Gastrocnemius medialis (tissue), 4 donors: Measurements from ENCODE around the gene DDX47. TPM values are rescaled to one million over a fixed set of nuclear protein-coding genes. Genes with fewer than 3 reads are reported as not detected.

Source experiments
- ATAC-seq, 2 donors: fragments of 150-250 bp; one replicate each; pipeline ENCODE4 v1.9.1; 2016
- DNase-seq, 2 donors: peaks; one replicate each; pipeline ENCODE4 v3.0.0-alpha.2; 2019
- H3K27ac ChIP-seq, 4 donors: fragments of 200-600 bp; sonication (generic); 1 replicate in 1 of 4; 2 replicates in 3 of 4; pipeline ENCODE4 v1.5.1; 2016 to 2018; ENCODE audit warnings: mild to moderate bottlenecking in 2 of 4, moderate library complexity in 1 of 4
- H3K27me3 ChIP-seq, 3 donors: fragments of 200-600 bp; sonication (generic) in 2 of 3; 1 replicate in 1 of 3; 2 replicates in 2 of 3; pipeline versions ENCODE4 v1.5.1 to v1.6.0; 2016 to 2019; ENCODE audit warnings: mild to moderate bottlenecking in 1 of 3, moderate library complexity in 1 of 3
- H3K36me3 ChIP-seq, 2 donors: fragments of 200-600 bp; sonication (generic) in 1 of 2; one replicate each; pipeline ENCODE4 v1.5.1; 2017 to 2018
- H3K4me1 ChIP-seq, 2 donors: fragments of 200-600 bp; sonication (generic) in 1 of 2; one replicate each; pipeline ENCODE4 v1.5.1; 2016 to 2017; ENCODE audit warnings: mild to moderate bottlenecking in 2 of 2
- H3K4me3 ChIP-seq, 4 donors: fragments of 200-600 bp; sonication (generic) in 3 of 4; 1 replicate in 1 of 4; 2 replicates in 3 of 4; pipeline ENCODE4 v1.5.1; 2016 to 2019; ENCODE audit warnings: mild to moderate bottlenecking in 2 of 4
- H3K9me3 ChIP-seq, 3 donors: fragments of 200-600 bp; sonication (generic) in 2 of 3; 1 replicate in 1 of 3; 2 replicates in 2 of 3; pipeline ENCODE4 v1.5.1; 2016 to 2019
- CTCF ChIP-seq, 5 experiments: fragments of 450-650 bp in 3 of 5; fragments of 200-600 bp in 2 of 5; sonication (generic) in 2 of 5; IDR thresholded peaks in 4 of 5; conservative IDR thresholded peaks in 1 of 5; 1 replicate in 4 of 5; 2 replicates in 1 of 5; pipeline ENCODE4 v1.5.1; 2016 to 2019; ENCODE audit warnings: antibody characterized with exemption in 5 of 5, mild to moderate bottlenecking in 3 of 5, moderate library complexity in 3 of 5
- POLR2A ChIP-seq, 2 donors: fragments of 450-650 bp; IDR thresholded peaks; one replicate each; pipeline ENCODE4 v1.6.1; 2017; ENCODE audit warnings: antibody characterized with exemption in 2 of 2, mild to moderate bottlenecking in 2 of 2, moderate library complexity in 2 of 2
- in situ Hi-C, 4 donors: fragments of 200-750 bp; cut with MboI; loops; one replicate each; pipeline versions ENCODE4 v1.15.0 to v1.8.0; 2017; ENCODE audit warnings: low sequenced_read_pairs in 4 of 4
- intact Hi-C: fragments of 100-400 bp; cut with DNase I; formaldehyde crosslinking; loops from one replicate; pipeline ENCODE4 v1.15.1; 2023; ENCODE audit warnings: low total_unique reads
- total RNA-seq, 4 donors: library from RNA; depleted of rRNA; stranded (reverse); fragments of >200 nt; gene quantifications; one replicate each; pipeline versions ENCODE4 v1.1.0 to v1.2.3, GENCODE V29; 2016

The DDX47 gene
- total RNA-seq, 4 donors from 2014 or later, result 37.1 to 75.4 (median 58.3) TPM

GRCh38 chr12:12810553-12811021 lies 2.6 kb upstream of the DDX47 start:
- TF ChIP-seq POLR2A (IDR thresholded peaks at IDR 0.05), result no peak
- no peak for TF ChIP-seq CTCF (IDR thresholded peaks at IDR 0.05 in 4 of 5, conservative IDR thresholded peaks at IDR 0.05 in 1 of 5)
- no peak for ATAC-seq
- Histone ChIP-seq H3K27me3 (no peaks in the 10 kb centered on the region), H3K4me1 (peaks cover 20 to 35% of the 10 kb centered on the region in 2 donors), H3K4me3 (no peak overlapping the region), H3K27ac (peak overlapping the region in 1 of 4 donors; percentile 81), H3K36me3 (no peaks in the 10 kb centered on the region), H3K9me3 (no peaks in the 10 kb centered on the region)
- in situ Hi-C loops (loop anchor here in 2 of 4 donors (10.0 to 25.0 kb wide), 2 partner anchors 174 to 177 kb away; no protein-coding TSS in a partner anchor), intact Hi-C loops (loop anchor here (5.0 kb wide), 1 partner anchor 192 kb away; the partner anchor contains the start of gene HEBP1)
- DNase-seq, result no peak

GRCh38 chr12:12811343-12811742 lies 1.8 kb upstream of the DDX47 start:
- Histone ChIP-seq H3K27me3 (no peaks in the 10 kb centered on the region), H3K4me1 (peaks cover 24 to 42% of the 10 kb centered on the region in 2 donors), H3K36me3 (no peaks in the 10 kb centered on the region)

GRCh38 chr12:12812174-12812573 lies 972 bp upstream of the DDX47 start:
- ATAC-seq, result no peak
- no peak overlapping the region for H3K27ac ChIP-seq
- H3K9me3 ChIP-seq, result no peaks in the 10 kb centered on the region
- intact Hi-C loops, result loop anchor here (5.0 kb wide), 1 partner anchor 190 kb away; the partner anchor contains the start of gene HEBP1
- in situ Hi-C loops, result loop anchor here in 2 of 4 donors (10.0 to 25.0 kb wide), 2 partner anchors 173 to 175 kb away; no protein-coding TSS in a partner anchor
- H3K4me3 ChIP-seq, result no peak overlapping the region
- no peaks in the 10 kb centered on the region for H3K36me3 ChIP-seq
- H3K27me3 ChIP-seq, result no peaks in the 10 kb centered on the region
- no peak for DNase-seq
- TF ChIP-seq POLR2A (IDR thresholded peaks at IDR 0.05), result no peak
- TF ChIP-seq CTCF (IDR thresholded peaks at IDR 0.05 in 4 of 5, conservative IDR thresholded peaks at IDR 0.05 in 1 of 5), result no peak
- peaks cover 24 to 42% of the 10 kb centered on the region in 2 donors for H3K4me1 ChIP-seq

More at GRCh38 chr12:12811343-12811742, 1.8 kb upstream of the DDX47 start:
- no peaks in the 10 kb centered on the region for H3K9me3 ChIP-seq
- ATAC-seq, result no peak
- DNase-seq, result no peak
- in situ Hi-C loops (loop anchor here in 2 of 4 donors (10.0 to 25.0 kb wide), 2 partner anchors 173 to 176 kb away; no protein-coding TSS in a partner anchor), intact Hi-C loops (loop anchor here (5.0 kb wide), 1 partner anchor 191 kb away; the partner anchor contains the start of gene HEBP1)
- H3K4me3 ChIP-seq, result no peak overlapping the region
- TF ChIP-seq CTCF (IDR thresholded peaks at IDR 0.05 in 4 of 5, conservative IDR thresholded peaks at IDR 0.05 in 1 of 5) (no peak), POLR2A (IDR thresholded peaks at IDR 0.05) (no peak)
- no peak overlapping the region for H3K27ac ChIP-seq

GRCh38 chr12:12812618-12813119 lies 477 bp upstream of the DDX47 start:
- in situ Hi-C loops (loop anchor here in 2 of 4 donors (10.0 to 25.0 kb wide), 2 partner anchors 172 to 175 kb away; no protein-coding TSS in a partner anchor), intact Hi-C loops (loop anchor here (1.0 to 5.0 kb wide), 2 partner anchors 25 to 190 kb away; partner anchors contain the start of gene HEBP1)
- H3K36me3 ChIP-seq, result no peaks in the 10 kb centered on the region
- no peaks in the 10 kb centered on the region for H3K27me3 ChIP-seq
- DNase-seq (no peak), ATAC-seq (no peak)
- no peak for TF ChIP-seq CTCF (IDR thresholded peaks at IDR 0.05 in 4 of 5, conservative IDR thresholded peaks at IDR 0.05 in 1 of 5)
- TF ChIP-seq POLR2A (IDR thresholded peaks at IDR 0.05), result no peak
- peaks cover 24 to 38% of the 10 kb centered on the region in 2 donors for H3K4me1 ChIP-seq
- H3K9me3 ChIP-seq, result no peaks in the 10 kb centered on the region
- peak overlapping the region; percentile 3 to 99 (median 93) for H3K4me3 ChIP-seq
- H3K27ac ChIP-seq, result peak overlapping the region; percentile 78 to 88 (median 82)
